ENCODE results near the gene ASPG. TPM values are rescaled to one million over a fixed set of nuclear protein-coding genes. Genes with fewer than 3 reads are reported as not detected.

ASPG gene
- polyA plus RNA-seq, 1 donor from 2014 or later: 0.16 TPM

- Histone ChIP-seq H3K9ac (ENCODE audit: low read length) (no peak overlapping the region), H3K9me3 (ENCODE audit: low read length) (no peaks in the 10 kb centered on the region), H4K20me1 (ENCODE audit: insufficient read depth) (no peaks in the 10 kb centered on the region), H3F3A (ENCODE audit: insufficient read depth, low read length, poor library complexity, severe bottlenecking) (no peaks in the 10 kb centered on the region), H3K9me2 (ENCODE audit: insufficient read depth, low read length) (no peaks in the 10 kb centered on the region), H3K4me3 (ENCODE audit: low read length) (no peak overlapping the region), H3K27me3 (ENCODE audit: insufficient read depth, low read depth, low read length) (peaks cover 10% of the 10 kb centered on the region), H2AFZ (ENCODE audit: low read depth, low read length) (no peak overlapping the region), H3K79me2 (replicated peaks; ENCODE audit: insufficient read depth, low read length) (no peaks in the 10 kb centered on the region), H3K4me2 (ENCODE audit: low read length) (no peak overlapping the region), H3K36me3 (ENCODE audit: insufficient read depth, low read length) (no peaks in the 10 kb centered on the region), H3K27ac (ENCODE audit: low read length) (no peak overlapping the region)
- no peak for TF ChIP-seq POLR2AphosphoS5 (IDR thresholded peaks at IDR 0.05)
- TF ChIP-seq RAD21 (conservative IDR thresholded peaks at IDR 0.05): peak; percentile 53
- no peak for TF ChIP-seq EP300 (conservative IDR thresholded peaks at IDR 0.05; ENCODE audit: poor library complexity, severe bottlenecking)
- TF ChIP-seq MXI1 (conservative IDR thresholded peaks at IDR 0.05; ENCODE audit: poor library complexity, severe bottlenecking): no peak
- no peak for TF ChIP-seq EZH2 (IDR thresholded peaks at IDR 0.05; ENCODE audit: borderline replicate concordance, insufficient read depth, low read length, poor library complexity, severe bottlenecking)
- peak; percentile 51 for TF ChIP-seq CTCF (IDR thresholded peaks at IDR 0.05; ENCODE audit: poor library complexity, severe bottlenecking)
- no peak for TF ChIP-seq TAF1 (IDR thresholded peaks at IDR 0.05; ENCODE audit: low read depth)
- TF ChIP-seq SMC3 (conservative IDR thresholded peaks at IDR 0.05; ENCODE audit: poor library complexity): peak; percentile 53
- TF ChIP-seq REST (IDR thresholded peaks at IDR 0.05; ENCODE audit: borderline replicate concordance): no peak
Observed at GRCh38 chr14:104130974-104131651, 45.6 kb downstream of the ASPG start.

- no peaks in the 10 kb centered on the region for H3K36me3 ChIP-seq (ENCODE audit: insufficient read depth, low read length)
- peaks cover 18% of the 10 kb centered on the region for H3K27me3 ChIP-seq (ENCODE audit: insufficient read depth, low read depth, low read length)
Observed at GRCh38 chr14:104131968-104132732, 46.6 kb downstream of the ASPG start.

More at GRCh38 chr14:104131968-104132732, 46.6 kb downstream of the ASPG start:
- no peak overlapping the region for H3K9ac ChIP-seq (ENCODE audit: low read length)
- H3K27ac ChIP-seq (ENCODE audit: low read length): no peak overlapping the region
- no peaks in the 10 kb centered on the region for H3K9me2 ChIP-seq (ENCODE audit: insufficient read depth, low read length)
- no peak overlapping the region for H3K4me2 ChIP-seq (ENCODE audit: low read length)
- no peaks in the 10 kb centered on the region for H3K9me3 ChIP-seq (ENCODE audit: low read length)
- no peak overlapping the region for H3K4me3 ChIP-seq (ENCODE audit: low read length)
- no peaks in the 10 kb centered on the region for H3F3A ChIP-seq (ENCODE audit: insufficient read depth, low read length, poor library complexity, severe bottlenecking)
- H2AFZ ChIP-seq (ENCODE audit: low read depth, low read length): no peak overlapping the region
- no peaks in the 10 kb centered on the region for H4K20me1 ChIP-seq (ENCODE audit: insufficient read depth)
- TF ChIP-seq RAD21 (conservative IDR thresholded peaks at IDR 0.05) (no peak), CTCF (IDR thresholded peaks at IDR 0.05; ENCODE audit: poor library complexity, severe bottlenecking) (no peak), SMC3 (conservative IDR thresholded peaks at IDR 0.05; ENCODE audit: poor library complexity) (no peak), TAF1 (IDR thresholded peaks at IDR 0.05; ENCODE audit: low read depth) (no peak), EZH2 (IDR thresholded peaks at IDR 0.05; ENCODE audit: borderline replicate concordance, insufficient read depth, low read length, poor library complexity, severe bottlenecking) (no peak), EP300 (conservative IDR thresholded peaks at IDR 0.05; ENCODE audit: poor library complexity, severe bottlenecking) (no peak), REST (IDR thresholded peaks at IDR 0.05; ENCODE audit: borderline replicate concordance) (no peak), MXI1 (conservative IDR thresholded peaks at IDR 0.05; ENCODE audit: poor library complexity, severe bottlenecking) (no peak), POLR2AphosphoS5 (IDR thresholded peaks at IDR 0.05) (no peak)
- H3K79me2 ChIP-seq (replicated peaks; ENCODE audit: insufficient read depth, low read length): no peaks in the 10 kb centered on the region

Data from neural cell (in vitro differentiated cells).